Fibroblast of lung (primary cell): ENCODE results near the gene PPP1R7. TPM values are rescaled to one million over a fixed set of nuclear protein-coding genes. Genes with fewer than 3 reads are reported as not detected.

Source experiments
- DNase-seq, 2 donors: peaks; one replicate each; pipeline versions ENCODE4 v3.0.0 to v3.0.0-alpha.2; 2010; ENCODE audit warnings: low read depth in 2 of 2
- H2AFZ ChIP-seq: 2 replicates; pipeline ENCODE4 v1.5.1; 2012; ENCODE audit warnings: low read length, control low read depth, inconsistent platforms
- H3K27ac ChIP-seq: 2 replicates; pipeline ENCODE4 v1.5.1; 2011; ENCODE audit warnings: low read length, control low read depth; ENCODE audit not compliant: insufficient read depth
- H3K27me3 ChIP-seq: 2 replicates; pipeline ENCODE4 v1.5.1; 2011; ENCODE audit warnings: mild to moderate bottlenecking, low read length; ENCODE audit not compliant: control insufficient read depth, insufficient read depth
- H3K36me3 ChIP-seq: 2 replicates; pipeline ENCODE4 v1.5.1; 2011; ENCODE audit warnings: low read length; ENCODE audit not compliant: control insufficient read depth, insufficient read depth
- H3K4me1 ChIP-seq: 2 replicates; pipeline ENCODE4 v1.5.1; 2011; ENCODE audit warnings: low read length; ENCODE audit not compliant: control insufficient read depth, insufficient read depth; ENCODE audit errors: extremely low read depth
- H3K4me2 ChIP-seq: 2 replicates; pipeline ENCODE4 v1.5.1; 2011; ENCODE audit warnings: low read length, control low read depth; ENCODE audit not compliant: insufficient read depth; ENCODE audit errors: extremely low read depth
- H3K4me3 ChIP-seq, 4 experiments: fragments of 200-600 bp in 1 of 4; sonication (generic) in 1 of 4; replicated peaks in 1 of 4; 2 replicates each; pipeline ENCODE4 v1.5.1; 2011 to 2016; ENCODE audit warnings: low read length in 4 of 4, low read depth in 3 of 4, mild to moderate bottlenecking in 3 of 4, control low read depth in 2 of 4, inconsistent platforms in 1 of 4, mixed read lengths in 1 of 4; ENCODE audit not compliant: insufficient read depth in 1 of 4; ENCODE audit errors: control extremely low read depth in 1 of 4
- H3K79me2 ChIP-seq: 2 replicates; pipeline ENCODE4 v1.5.1; 2012; ENCODE audit warnings: mild to moderate bottlenecking, low read length, inconsistent platforms; ENCODE audit not compliant: control insufficient read depth, insufficient read depth
- H3K9ac ChIP-seq: 2 replicates; pipeline ENCODE4 v1.5.1; 2011; ENCODE audit warnings: mild to moderate bottlenecking, low read length, control low read depth; ENCODE audit not compliant: insufficient read depth
- H3K9me3 ChIP-seq: 2 replicates; pipeline ENCODE4 v1.5.1; 2012; ENCODE audit warnings: low read depth, low read length; ENCODE audit not compliant: control insufficient read depth, insufficient read depth
- H4K20me1 ChIP-seq: 2 replicates; pipeline ENCODE4 v1.5.1; 2011; ENCODE audit warnings: low read length; ENCODE audit not compliant: control insufficient read depth, insufficient read depth; ENCODE audit errors: extremely low read depth
- EZH2 ChIP-seq: IDR thresholded peaks from 2 replicates; pipeline ENCODE4 v1.5.1; 2012; ENCODE audit warnings: low read length, control low read depth, mild to moderate bottlenecking; ENCODE audit errors: missing control alignments
- polyA plus RNA-seq, 2 donors: library from polyadenylated mRNA; depleted of rRNA in 1 of 2; stranded (reverse) in 1 of 2; unstranded in 1 of 2; fragments of >200 nt; gene quantifications; 2 replicates each; pipeline ENCODE4 v1.2.1, GENCODE V29; 2011 to 2012; ENCODE audit warnings: missing spikeins in 1 of 2
- total RNA-seq: library from RNA; depleted of rRNA; stranded (reverse); fragments of >200 nt; gene quantifications from 2 replicates; pipeline ENCODE4 v1.2.1, GENCODE V29; 2014
- TF ChIP-seq, protein P1 (sequence below), 2 donors: IDR thresholded peaks in 1 of 2; conservative IDR thresholded peaks in 1 of 2; 1 replicate in 1 of 2; 2 replicates in 1 of 2; pipeline ENCODE4 v1.5.1; 2011 to 2012; ENCODE audit warnings: low read length in 2 of 2, control low read depth in 1 of 2, inconsistent platforms in 1 of 2, low read depth in 1 of 2, mild to moderate bottlenecking in 1 of 2

PPP1R7 gene
- total and polyA plus RNA-seq, 2 donors (not counting 1 experiment from before 2014, with no cell fraction given): 70.7 to 141 TPM

DNA sequence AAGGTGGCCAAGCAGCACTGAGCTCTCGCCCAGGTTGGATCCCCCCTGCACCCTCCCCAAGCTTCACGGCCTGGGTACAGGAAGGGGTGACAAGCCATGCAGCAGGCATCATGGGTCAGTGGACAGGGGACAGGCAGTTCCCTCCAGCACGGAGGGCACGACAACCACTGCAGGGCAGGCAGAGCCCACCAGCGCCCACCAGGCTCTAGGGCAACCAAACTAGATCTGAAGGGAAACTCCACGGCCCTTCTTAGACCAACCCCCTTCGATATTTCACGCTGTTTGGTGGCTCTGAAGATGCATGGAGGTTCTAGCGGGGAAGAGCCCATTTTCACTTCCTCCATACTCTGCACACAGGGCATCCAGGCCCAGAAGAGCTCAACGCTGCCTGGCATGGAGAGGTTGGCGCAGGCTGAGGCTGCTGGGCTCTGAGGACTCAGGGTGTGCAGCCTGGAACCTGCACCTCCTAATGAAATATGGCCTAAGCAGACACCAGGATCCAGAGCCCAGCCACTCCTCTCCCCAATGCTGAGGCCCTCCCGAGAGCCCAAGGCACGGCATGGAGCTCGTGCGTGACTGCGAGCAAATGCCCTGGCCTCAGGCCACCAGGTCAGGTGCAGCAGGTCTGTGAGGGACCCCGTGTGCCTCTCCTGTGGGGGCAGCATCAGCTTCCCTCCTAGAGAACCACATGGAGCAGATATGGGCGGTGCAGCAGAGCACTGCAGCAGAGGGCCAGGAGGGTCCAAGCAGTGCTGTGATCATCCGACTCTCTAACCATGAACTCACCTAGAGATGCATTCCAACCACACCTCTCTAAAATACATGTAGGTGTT, 39.4 kb upstream of the PPP1R7 start:
- Histone ChIP-seq H4K20me1 (no peaks in the 10 kb centered on the region), H3K9ac (no peak overlapping the region), H2AFZ (no peak overlapping the region), H3K4me1 (no peaks in the 10 kb centered on the region), H3K4me3 (no peak overlapping the region), H3K27me3 (no peaks in the 10 kb centered on the region), H3K9me3 (no peaks in the 10 kb centered on the region), H3K79me2 (no peaks in the 10 kb centered on the region), H3K27ac (no peak overlapping the region), H3K36me3 (no peaks in the 10 kb centered on the region), H3K4me2 (no peak overlapping the region)
- no peak for TF ChIP-seq EZH2
- TF ChIP-seq, protein P1, sequence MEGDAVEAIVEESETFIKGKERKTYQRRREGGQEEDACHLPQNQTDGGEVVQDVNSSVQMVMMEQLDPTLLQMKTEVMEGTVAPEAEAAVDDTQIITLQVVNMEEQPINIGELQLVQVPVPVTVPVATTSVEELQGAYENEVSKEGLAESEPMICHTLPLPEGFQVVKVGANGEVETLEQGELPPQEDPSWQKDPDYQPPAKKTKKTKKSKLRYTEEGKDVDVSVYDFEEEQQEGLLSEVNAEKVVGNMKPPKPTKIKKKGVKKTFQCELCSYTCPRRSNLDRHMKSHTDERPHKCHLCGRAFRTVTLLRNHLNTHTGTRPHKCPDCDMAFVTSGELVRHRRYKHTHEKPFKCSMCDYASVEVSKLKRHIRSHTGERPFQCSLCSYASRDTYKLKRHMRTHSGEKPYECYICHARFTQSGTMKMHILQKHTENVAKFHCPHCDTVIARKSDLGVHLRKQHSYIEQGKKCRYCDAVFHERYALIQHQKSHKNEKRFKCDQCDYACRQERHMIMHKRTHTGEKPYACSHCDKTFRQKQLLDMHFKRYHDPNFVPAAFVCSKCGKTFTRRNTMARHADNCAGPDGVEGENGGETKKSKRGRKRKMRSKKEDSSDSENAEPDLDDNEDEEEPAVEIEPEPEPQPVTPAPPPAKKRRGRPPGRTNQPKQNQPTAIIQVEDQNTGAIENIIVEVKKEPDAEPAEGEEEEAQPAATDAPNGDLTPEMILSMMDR (conservative IDR thresholded peaks at IDR 0.05 in 1 of 2, IDR thresholded peaks at IDR 0.05 in 1 of 2; ENCODE audit: low read depth in 1 of 2, low read length in 2 of 2): no peak
- DNase-seq: no peak

DNA sequence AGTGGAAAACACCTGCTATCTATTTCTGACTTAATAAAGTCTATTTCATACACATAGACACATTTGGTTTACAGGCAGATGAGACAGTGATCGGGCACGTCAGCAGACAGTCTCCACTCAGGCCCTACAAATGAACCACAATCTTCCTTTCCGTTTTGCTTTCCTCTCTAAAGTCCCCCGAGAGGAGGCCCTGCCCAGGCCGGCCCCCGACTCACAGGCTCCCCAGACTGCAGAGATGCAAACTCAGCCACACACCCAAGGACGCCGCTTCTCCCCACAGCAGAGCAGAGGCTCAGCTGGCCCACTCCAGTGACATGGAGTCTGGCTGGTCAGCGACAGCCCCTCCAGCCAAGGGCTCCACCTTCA, 38.8 kb upstream of the PPP1R7 start:
- Histone ChIP-seq H3K4me1 (no peaks in the 10 kb centered on the region), H3K4me2 (no peak overlapping the region), H3K27ac (no peak overlapping the region), H3K79me2 (no peaks in the 10 kb centered on the region), H4K20me1 (no peaks in the 10 kb centered on the region), H3K27me3 (no peaks in the 10 kb centered on the region), H3K4me3 (no peak overlapping the region), H3K9me3 (no peaks in the 10 kb centered on the region), H3K36me3 (no peaks in the 10 kb centered on the region), H3K9ac (no peak overlapping the region), H2AFZ (no peak overlapping the region)
- TF ChIP-seq, protein P1 (conservative IDR thresholded peaks at IDR 0.05 in 1 of 2, IDR thresholded peaks at IDR 0.05 in 1 of 2; ENCODE audit: low read depth in 1 of 2, low read length in 2 of 2): no peak
- no peak for TF ChIP-seq EZH2
- DNase-seq: no peak

DNA sequence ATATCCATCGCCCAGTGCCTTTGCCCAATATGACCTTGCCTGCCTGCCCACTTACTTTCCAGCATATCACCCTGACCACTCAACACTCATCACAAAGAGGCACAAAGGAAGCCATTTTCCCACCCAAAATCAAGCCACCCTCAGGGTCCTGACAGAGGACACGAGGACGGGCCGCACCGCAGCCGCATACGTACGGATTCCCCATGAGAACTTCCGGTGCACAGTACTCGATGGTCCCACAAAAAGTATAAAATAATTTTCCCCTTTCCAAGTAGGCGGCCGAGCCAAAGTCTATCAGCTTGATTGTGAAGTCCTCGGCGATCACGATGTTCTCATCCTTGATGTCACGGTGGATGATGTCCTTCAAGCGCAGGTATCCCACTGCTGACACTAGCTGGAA, 38.2 kb upstream of the PPP1R7 start:
- H3K27ac ChIP-seq: no peak overlapping the region
- H3K4me1 ChIP-seq: no peaks in the 10 kb centered on the region
- no peaks in the 10 kb centered on the region for H3K36me3 ChIP-seq
- no peak overlapping the region for H2AFZ ChIP-seq
- no peak for DNase-seq
- no peaks in the 10 kb centered on the region for H3K27me3 ChIP-seq
- TF ChIP-seq, protein P1 (conservative IDR thresholded peaks at IDR 0.05 in 1 of 2, IDR thresholded peaks at IDR 0.05 in 1 of 2; ENCODE audit: low read depth in 1 of 2, low read length in 2 of 2): no peak
- no peak for TF ChIP-seq EZH2
- no peak overlapping the region for H3K4me3 ChIP-seq
- H3K4me2 ChIP-seq: no peak overlapping the region
- H3K9me3 ChIP-seq: no peaks in the 10 kb centered on the region
- H3K9ac ChIP-seq: no peak overlapping the region
- H3K79me2 ChIP-seq: no peaks in the 10 kb centered on the region
- H4K20me1 ChIP-seq: no peaks in the 10 kb centered on the region
